NCI-H1417 (cell line): Measurements from ENCODE around the gene RNLS.
"Not testable (repeated sequence)": the region's sequence is repeated elsewhere in the genome, so short reads cannot be mapped to it uniquely, and the experiment has no call there.

Source experiments
- DNase-seq, 3 experiments: peaks; one replicate each; lab custom pipeline; 2025; lab: John Stamatoyannopoulos, UW

RNLS gene

DNA sequence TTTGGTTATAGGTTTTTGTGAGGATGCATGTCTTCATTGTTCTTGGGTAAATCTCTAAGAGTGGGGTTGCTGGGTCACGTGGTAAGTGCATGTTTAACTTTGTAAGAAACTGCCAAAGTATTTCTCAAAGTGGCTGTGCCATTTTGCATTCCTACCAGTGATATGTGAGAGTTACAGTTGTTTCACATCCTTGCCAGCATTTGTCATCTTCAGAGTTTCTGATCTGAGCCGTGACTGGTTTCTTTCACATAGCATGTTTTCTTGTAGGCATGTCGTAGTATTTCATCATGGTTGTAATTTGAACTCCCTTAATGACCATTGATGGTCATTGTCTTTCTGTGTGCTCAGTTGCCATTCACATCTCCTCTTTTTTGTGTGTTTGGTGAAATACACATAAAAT is 286.0 kb downstream of the RNLS start:
- DNase-seq: no peak

GRCh38 chr10:88293651-88294230 is 289.4 kb downstream of the RNLS start:
- no peak for DNase-seq

DNA sequence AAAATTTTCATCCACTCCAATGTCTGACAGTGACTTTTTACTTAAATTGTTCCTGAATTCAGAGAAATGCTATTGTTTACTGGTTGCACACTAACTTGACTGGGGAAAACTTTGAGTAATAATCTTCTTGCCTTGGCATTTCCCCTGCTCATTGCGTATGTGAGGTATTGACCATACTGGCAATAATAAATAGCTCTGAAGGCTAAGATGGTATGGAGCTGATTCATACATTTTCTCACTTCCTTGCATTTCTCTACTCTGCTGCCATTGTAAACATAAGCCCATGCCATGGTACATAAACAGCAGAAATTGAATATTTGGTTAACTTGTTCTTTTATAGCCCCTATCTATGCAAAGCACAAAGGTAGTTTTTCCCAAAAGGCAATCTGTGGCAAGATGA is 290.0 kb downstream of the RNLS start:
- no peak for DNase-seq

DNA sequence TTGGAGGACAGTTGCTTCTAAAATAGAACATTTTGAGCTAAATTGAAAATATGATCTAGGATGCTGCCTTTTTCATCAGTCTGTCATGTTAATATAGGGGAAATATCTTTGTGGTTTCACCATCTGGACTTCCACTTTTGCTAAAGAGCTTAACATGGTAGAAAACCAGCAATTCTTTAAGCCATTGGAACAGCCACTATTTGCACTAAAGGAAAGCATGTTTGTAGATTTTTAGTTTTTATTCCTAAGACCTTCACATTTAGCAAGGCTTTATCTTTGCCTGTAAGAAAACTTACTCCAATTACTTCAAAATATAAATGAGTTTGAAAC is 291.0 kb downstream of the RNLS start:
- no peak for DNase-seq

DNA sequence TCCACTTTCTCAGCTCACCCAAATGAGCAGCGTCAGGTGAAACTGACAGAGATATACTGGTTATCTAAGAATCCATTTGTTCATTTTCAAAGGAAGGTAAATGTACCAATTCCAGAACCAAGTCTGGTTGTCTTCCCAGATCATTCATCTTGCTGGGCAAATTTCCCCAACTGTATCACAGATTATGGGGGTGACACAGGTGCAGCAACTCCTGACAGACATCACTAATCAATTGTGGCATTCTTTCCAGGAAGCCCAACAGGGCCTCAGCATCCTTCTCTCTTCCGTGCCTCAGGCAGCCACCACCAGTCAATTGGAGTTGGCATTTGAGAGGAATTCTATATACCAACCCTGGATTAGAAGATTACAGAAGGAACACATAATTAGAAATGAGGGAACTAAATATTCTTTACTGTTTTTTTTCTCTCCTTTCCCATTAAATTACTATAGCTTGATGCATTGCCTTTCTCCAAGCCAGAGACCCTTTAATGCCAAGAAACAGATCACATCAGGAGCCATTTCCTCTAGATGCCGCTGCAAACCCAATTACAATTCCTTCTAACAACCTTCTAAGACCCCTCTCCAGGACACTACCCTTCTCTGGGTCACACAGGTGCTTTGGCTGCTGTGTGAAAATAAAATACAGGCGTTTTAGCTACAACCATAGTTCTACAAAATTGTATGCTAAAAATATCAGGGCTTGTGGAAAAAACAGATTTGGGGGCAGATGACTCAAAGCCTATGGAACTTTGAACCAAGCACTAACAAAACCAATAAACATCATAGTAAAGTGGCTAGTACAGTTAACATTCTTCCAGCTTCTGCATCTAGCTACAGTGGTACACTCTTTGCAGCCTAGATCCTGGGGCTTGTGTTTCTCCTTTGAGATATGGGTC is 291.6 kb downstream of the RNLS start:
- DNase-seq: no peak

DNA sequence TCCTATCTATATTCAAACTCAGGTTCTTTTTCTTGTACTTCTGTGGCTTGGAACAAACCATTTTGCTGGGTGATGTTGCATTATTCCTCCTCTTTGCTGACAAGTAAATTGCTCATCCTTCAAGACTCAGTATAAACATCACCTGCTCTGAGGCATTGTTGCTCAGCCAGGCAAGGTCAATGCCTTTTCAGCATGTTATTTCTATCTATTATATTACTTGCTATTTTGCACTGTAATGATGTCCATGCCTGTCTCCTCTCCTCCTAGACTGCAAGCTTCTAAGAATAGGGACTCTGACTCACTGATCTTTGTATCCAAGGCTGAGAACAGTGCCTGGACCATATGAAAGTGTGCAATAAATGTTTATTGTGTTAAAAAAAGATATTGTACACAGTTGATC is 293.8 kb downstream of the RNLS start:
- DNase-seq: peak in 2 of 3 experiments; percentile 2 to 19

GRCh38 chr10:88288320-88289059 is 294.6 kb downstream of the RNLS start:
- peak in 1 of 3 experiments; percentile 46 for DNase-seq

- DNase-seq: no peak
These were observed 297.1 kb downstream of the RNLS start for GRCh38 chr10:88286030-88286429.

DNA sequence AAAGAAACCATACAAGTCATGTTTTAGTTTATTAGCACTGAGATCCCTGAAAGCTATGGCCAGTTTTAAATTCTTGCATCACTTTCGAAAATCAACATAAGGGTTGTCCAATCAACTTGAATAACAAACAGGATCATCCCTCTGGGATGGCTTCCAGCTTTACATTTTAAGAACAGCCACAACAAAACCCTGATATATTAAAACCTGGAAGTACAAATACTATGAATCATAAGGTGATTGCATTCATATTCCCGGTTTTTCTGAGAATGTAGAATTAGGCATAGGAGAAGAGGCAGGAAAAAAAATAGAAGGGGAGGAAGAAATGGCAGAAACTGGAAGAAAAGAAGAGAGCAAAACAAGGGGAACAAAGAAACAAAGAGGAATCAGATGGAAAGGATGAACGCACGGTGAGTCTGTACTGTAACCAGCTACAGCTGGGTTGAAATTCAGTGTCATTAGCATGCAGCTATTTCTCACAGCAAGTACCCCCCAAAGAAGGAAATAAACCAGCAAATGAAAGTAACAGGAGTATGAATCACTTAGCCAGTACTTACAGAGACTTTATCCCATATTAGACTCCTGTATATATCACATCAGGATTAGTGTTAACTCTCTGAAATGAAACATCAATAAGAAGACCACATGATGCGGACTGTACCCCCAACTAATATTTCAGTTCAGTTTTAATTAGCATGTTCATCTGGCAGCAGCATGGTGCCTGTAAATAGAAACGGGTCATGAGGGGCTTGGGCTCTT is 301.3 kb downstream of the RNLS start:
- no peak for DNase-seq

GRCh38 chr10:88280518-88280917 is 302.6 kb downstream of the RNLS start:
- DNase-seq: no peak

GRCh38 chr10:88278912-88279311 is 304.2 kb downstream of the RNLS start:
- DNase-seq: peak in 1 of 3 experiments; percentile 36

DNA sequence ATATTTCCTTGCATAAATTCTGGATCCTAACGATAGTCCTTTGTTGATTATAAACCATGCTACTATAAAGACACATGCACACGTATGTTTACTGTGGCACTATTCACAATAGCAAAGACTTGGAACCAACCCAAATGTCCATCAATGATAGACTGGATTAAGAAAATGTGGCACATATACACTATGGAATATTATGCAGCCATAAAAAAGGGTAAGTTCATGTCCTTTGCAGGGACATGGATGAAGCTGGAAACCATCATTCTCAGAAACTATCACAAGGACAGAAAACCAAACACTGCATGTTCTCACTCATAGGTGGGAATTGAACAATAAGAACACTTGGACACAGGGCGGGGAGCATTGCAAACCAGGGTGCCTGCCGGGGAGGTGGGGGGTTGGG is 306.2 kb downstream of the RNLS start:
- DNase-seq: not testable (repeated sequence)

- DNase-seq: no peak
These were observed 308.8 kb downstream of the RNLS start for GRCh38 chr10:88274286-88274685.

DNA sequence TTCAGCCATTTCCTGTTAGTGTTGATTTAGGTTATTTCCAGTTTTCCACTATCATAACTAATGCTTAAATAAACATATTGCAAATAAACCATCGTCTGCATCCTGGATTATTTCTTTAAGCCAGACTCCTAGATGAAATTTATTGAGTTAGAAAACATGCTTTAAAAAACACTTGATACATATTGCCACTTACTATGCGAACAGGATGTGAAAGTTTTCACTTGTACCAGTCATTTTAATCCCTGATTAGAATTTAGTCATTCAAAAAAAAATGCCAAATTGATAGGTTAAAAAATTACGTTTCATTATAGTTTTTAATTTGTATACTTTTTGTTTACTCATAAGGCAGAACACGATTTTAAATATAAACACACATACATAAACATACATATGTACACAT is 309.6 kb downstream of the RNLS start:
- DNase-seq: no peak

DNA sequence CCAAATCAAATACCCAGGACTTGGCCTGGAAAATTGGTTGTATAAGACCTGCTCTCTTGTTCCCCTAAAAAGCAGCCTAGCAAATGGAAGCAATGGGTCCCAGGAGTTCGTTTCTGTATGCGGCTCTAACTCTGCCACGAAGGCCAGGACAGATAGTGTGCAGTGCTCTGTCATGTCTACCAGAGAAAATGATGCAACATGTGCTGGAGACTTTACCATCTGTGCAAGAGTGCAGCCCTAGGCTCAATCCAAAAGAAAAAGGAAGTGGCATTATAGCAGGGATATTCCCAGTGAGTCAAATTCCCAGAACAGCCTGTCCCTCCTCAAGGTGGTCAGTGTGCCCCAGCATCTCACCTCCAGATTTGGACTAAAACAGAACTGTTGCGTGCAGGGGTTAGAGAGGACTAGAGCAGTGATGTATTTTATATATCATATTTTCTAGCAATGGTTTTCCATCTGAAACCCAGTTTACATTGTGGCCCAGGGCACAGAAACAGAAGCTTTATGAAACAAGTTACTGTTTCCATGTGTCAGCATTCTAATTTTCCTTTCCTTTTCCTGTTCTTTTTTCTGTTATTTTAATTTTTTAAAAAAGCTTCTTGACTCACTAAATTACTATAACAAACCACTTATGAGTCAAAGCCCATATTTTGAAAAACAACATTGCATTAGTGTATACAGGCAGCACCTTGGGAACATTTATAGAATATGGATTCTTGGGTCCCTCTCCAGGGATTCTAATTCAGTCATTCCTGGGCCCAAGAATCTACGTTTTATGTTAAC is 311.2 kb downstream of the RNLS start:
- DNase-seq: no peak

DNA sequence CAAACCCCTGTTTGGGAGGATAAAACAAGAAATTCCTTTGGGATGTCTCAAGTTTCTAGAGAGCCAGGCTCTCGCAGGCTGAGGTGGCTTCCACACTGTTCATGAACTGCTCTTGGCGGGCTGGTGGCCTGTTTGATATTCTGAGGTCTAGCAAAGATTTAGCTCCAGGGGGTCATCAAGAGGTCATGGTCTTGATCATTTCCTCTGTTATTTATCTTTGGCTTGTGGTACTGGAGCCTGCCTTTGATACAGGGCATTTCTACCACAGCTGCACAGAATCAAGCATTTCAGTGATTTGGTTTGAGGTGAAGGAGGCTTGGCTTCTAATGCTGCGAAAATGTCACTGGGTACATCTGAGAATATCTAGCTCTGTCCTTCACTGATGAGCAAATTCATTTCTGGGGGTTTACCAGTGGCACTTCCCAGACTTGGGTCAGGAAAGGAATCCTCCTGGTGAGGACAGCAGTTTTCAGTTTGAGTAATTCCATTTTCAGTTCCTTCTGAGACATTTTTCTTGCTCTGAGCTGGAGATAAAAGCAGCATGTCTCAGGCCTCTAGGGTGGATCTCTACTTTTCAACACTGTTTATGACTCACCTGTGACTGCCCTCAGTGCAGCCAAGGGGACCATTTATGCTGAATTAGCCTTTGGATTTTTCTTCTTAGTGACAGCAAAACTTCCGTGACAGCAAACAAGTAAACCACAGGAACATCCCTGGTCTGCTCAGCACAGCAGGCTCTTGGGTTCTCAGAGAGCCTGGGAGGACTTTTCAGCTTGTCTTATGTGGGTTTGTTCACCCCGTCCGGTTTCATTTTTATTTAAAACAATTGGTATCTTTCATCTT is 312.0 kb downstream of the RNLS start:
- DNase-seq: peak in 1 of 3 experiments; percentile 30

DNA sequence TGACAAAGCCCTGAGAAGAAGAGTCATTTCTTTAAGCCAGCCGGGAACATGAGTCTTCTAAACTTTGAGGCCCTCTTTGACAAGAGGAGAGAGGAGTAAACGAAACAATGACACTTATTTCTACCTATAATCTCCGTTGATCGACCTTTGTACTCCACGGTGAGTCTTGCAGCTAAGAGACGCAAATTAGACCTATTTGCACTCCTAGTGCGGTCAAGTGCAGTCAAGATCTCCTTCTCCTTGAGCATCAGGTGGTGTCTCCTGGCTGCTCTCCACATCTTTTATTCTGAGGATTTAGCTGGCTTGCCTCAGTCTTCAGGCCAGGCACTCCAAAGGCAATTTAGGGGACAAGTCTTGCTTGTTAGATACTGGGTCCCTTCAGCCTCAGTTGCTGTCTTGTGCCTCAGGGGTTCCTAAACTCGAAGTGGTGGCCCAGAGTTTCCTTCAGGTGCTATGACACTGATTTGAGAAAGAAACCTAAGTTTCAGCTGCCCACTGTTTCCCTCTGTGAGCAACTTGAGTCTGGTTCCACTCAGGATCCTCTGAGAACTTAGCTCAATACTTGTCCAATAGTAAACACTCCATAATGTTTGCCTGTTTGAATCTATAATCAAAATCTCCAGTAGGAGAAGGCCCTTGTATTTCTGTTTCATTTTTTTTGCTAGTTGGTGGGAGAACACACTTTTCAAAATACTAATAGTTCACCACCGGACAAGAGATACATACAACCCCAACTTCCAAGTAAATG is 312.9 kb downstream of the RNLS start:
- DNase-seq: peak in 1 of 3 experiments; percentile 40

DNA sequence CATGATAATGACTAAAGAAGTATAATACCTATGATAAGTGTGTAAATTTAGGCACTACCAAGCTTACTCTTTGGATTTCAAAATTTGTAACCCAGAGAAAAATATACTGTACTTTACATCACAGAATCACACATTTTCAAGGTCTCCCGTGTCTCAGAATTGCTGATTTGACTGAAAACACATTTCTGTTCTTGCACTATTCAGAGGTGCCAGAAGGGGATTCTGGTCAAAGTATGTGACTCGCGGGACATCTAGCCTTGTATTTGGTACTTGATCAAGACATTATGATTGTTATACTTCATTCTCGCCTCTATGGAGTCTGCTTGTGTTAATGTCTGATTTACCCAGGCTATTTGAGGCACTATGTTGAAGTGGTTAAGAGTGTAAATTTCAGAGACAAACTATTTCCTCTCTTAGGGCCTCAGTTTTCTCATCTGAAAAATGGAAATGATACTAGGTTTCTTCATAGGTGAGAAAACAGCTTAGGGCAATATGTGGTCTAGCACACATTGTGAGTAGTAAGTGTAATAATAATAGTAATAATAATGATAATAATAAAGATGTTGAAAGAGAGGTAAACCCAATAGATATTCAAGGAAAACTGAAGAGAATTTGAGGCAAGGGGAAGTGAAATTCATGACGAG is 320.4 kb downstream of the RNLS start:
- DNase-seq: no peak

- no peak for DNase-seq
These were observed 322.0 kb downstream of the RNLS start for GRCh38 chr10:88261152-88261551.
